OCI-LY3 (cell line): ENCODE results near the gene SCGB1A1.

Experiments
- EZH2phosphoT487 ChIP-seq: fragments of 200-600 bp; shearing (Covaris generic); IDR thresholded peaks from 2 replicates; pipeline ENCODE4 v1.6.1; 2018; ENCODE audit warnings: antibody characterized with exemption, mixed run types, low read depth
- TF ChIP-seq, protein P1 (sequence below): fragments of 200-600, 300-600 bp; sonication (generic); IDR thresholded peaks from 2 replicates; pipeline ENCODE4 v1.5.1; 2014; ENCODE audit warnings: antibody characterized with exemption, low read length, low read depth

DNA sequence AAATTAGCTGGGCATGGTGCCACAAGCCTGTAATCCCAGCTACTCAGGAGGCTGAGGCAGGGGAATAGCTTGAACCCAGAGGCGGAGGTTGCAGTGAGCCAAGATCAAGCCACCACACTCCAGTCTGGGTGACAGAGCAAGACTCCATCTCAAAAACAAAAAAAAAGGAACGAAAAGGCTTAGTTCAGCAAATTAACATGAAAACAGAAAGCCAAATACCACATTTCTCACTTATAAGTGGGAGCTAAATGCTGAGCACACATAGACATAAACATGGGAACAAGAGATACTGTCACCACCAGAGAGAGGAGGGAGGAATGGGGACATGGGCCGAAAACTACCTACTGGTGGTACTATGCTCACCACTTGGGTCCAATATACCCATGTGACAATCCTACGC is 38.6 kb downstream of the SCGB1A1 start:
- TF ChIP-seq, protein P1, sequence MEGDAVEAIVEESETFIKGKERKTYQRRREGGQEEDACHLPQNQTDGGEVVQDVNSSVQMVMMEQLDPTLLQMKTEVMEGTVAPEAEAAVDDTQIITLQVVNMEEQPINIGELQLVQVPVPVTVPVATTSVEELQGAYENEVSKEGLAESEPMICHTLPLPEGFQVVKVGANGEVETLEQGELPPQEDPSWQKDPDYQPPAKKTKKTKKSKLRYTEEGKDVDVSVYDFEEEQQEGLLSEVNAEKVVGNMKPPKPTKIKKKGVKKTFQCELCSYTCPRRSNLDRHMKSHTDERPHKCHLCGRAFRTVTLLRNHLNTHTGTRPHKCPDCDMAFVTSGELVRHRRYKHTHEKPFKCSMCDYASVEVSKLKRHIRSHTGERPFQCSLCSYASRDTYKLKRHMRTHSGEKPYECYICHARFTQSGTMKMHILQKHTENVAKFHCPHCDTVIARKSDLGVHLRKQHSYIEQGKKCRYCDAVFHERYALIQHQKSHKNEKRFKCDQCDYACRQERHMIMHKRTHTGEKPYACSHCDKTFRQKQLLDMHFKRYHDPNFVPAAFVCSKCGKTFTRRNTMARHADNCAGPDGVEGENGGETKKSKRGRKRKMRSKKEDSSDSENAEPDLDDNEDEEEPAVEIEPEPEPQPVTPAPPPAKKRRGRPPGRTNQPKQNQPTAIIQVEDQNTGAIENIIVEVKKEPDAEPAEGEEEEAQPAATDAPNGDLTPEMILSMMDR, result no peak
- no peak for TF ChIP-seq EZH2phosphoT487
